Measurements from ENCODE around the gene KCTD7. TPM values are rescaled to one million over a fixed set of nuclear protein-coding genes. Genes with fewer than 3 reads are reported as not detected.

Gene KCTD7
- total and polyA plus RNA-seq, 4 donors: 1.4 to 5.1 (median 2.9) TPM

DNA sequence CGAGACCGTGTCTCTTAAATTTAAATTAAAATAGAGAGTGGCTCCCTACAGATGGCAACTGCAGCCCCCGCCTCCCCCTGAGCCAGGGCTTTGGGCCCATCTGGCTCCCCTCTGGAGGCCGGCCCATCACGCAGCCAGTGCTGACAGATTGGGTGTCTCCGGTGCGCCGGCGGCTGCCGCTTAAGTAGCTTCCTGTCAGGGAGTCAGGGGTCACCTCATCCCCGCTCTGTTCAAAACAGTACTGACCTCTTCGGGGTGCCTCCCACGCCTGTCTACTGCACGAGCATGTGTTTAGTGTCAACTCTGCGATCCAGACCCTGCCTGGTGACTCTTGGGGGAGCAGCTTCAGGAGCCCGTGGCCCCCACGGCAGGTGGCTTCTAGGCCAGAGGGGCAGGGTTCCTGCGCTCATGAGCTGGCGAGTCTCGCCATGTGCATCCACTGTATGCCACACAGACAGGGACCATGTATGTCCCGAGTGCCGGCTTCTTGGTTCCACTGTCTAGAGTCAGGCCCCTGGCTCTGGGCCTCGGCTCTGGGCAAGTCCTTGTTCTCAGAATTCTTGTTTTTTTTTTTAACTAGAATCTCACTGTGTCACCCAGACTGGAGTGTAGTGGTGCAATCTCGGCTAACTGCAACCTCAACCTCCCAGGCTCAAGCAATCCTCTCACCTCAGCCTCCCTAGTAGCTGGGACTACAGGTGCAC, 36.1 kb downstream of the KCTD7 start:
- Histone ChIP-seq H3K9ac (ENCODE audit: low read depth in 1 of 2, low read length in 2 of 2) (no peak overlapping the region), H3K4me3 (ENCODE audit: low read depth in 1 of 3, low read length in 3 of 3) (no peak overlapping the region), H3K36me3 (ENCODE audit: control insufficient read depth in 4 of 4, insufficient read depth in 3 of 4, low read depth in 1 of 4, low read length in 3 of 4) (no peaks in the 10 kb centered on the region), H3K9me3 (ENCODE audit: control insufficient read depth in 4 of 4, low read length in 3 of 4) (no peaks in the 10 kb centered on the region), H3K4me1 (ENCODE audit: control insufficient read depth in 4 of 4, insufficient read depth in 4 of 4, low read length in 3 of 4) (no peaks in the 10 kb centered on the region), H3K27ac (ENCODE audit: low read depth in 1 of 2, low read length in 2 of 2) (no peak overlapping the region), H3K27me3 (ENCODE audit: control insufficient read depth in 4 of 4, insufficient read depth in 4 of 4, low read length in 3 of 4) (no peaks in the 10 kb centered on the region)
- TF ChIP-seq, protein P1, sequence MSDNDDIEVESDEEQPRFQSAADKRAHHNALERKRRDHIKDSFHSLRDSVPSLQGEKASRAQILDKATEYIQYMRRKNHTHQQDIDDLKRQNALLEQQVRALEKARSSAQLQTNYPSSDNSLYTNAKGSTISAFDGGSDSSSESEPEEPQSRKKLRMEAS (IDR thresholded peaks at IDR 0.05): no peak
- TF ChIP-seq, protein P2, sequence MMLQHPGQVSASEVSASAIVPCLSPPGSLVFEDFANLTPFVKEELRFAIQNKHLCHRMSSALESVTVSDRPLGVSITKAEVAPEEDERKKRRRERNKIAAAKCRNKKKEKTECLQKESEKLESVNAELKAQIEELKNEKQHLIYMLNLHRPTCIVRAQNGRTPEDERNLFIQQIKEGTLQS (IDR thresholded peaks at IDR 0.05): no peak
- no peak for TF ChIP-seq YY1 (IDR thresholded peaks at IDR 0.05)
- TF ChIP-seq HNF4A (conservative IDR thresholded peaks at IDR 0.05): no peak
- TF ChIP-seq FOXA1 (IDR thresholded peaks at IDR 0.05): no peak
- no peak for DNase-seq (ENCODE audit: low spot score)
- 89% methylated on average over 24 of the region's 24 CpGs for WGBS

DNA sequence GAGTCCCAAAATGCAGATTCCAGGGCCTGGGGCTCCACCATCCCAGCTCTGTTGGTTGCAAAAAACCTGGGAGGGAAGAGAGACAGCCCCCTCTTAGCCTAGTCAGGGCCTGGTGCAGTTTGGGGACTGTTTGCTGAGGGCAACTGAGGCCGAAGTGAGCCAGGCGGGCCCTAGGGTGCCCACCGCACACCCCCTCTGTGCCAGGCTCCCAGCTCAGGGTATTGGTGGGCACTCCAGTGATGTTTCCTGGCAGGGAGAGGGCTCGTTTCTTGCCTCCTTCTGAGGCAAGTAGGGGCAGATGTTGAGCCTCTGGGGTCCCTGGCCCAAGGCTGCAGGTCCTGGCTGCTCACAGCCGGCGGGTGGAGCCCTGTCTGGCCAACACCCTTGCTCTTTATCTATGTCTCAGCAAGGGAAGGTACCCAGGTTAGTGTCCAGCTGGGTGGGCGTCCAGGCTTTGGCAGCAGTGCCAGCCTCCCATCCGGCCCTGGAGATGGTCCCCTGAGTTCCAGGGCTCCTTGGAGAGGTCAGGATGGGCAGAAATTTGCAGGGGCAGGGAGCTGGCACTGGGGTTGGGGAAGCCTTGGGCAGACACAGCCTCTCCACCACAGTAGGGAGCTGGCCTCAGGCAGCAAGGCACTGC, 37.8 kb downstream of the KCTD7 start:
- Histone ChIP-seq H3K9me3 (ENCODE audit: control insufficient read depth in 4 of 4, low read length in 3 of 4) (no peaks in the 10 kb centered on the region), H3K4me3 (ENCODE audit: low read depth in 1 of 3, low read length in 3 of 3) (no peak overlapping the region), H3K36me3 (ENCODE audit: control insufficient read depth in 4 of 4, insufficient read depth in 3 of 4, low read depth in 1 of 4, low read length in 3 of 4) (no peaks in the 10 kb centered on the region), H3K27ac (ENCODE audit: low read depth in 1 of 2, low read length in 2 of 2) (no peak overlapping the region), H3K27me3 (ENCODE audit: control insufficient read depth in 4 of 4, insufficient read depth in 4 of 4, low read length in 3 of 4) (no peaks in the 10 kb centered on the region), H3K4me1 (ENCODE audit: control insufficient read depth in 4 of 4, insufficient read depth in 4 of 4, low read length in 3 of 4) (no peaks in the 10 kb centered on the region), H3K9ac (ENCODE audit: low read depth in 1 of 2, low read length in 2 of 2) (no peak overlapping the region)
- WGBS: 97% methylated on average over 8 of the region's 8 CpGs
- no peak for DNase-seq (ENCODE audit: low spot score)
- TF ChIP-seq TAF1 (conservative IDR thresholded peaks at IDR 0.05) (no peak), SP1 (IDR thresholded peaks at IDR 0.05) (no peak), HNF4G (IDR thresholded peaks at IDR 0.05) (no peak), FOXA2 (IDR thresholded peaks at IDR 0.05) (no peak), EGR1 (IDR thresholded peaks at IDR 0.05; ENCODE audit: low read depth in 2 of 2) (no peak), FOXA1 (IDR thresholded peaks at IDR 0.05) (no peak), YY1 (IDR thresholded peaks at IDR 0.05) (no peak), GABPA (IDR thresholded peaks at IDR 0.05 in 1 of 2, conservative IDR thresholded peaks at IDR 0.05 in 1 of 2) (no peak)
- TF ChIP-seq, protein P1 (IDR thresholded peaks at IDR 0.05): no peak
- TF ChIP-seq, protein P2 (IDR thresholded peaks at IDR 0.05): no peak

DNA sequence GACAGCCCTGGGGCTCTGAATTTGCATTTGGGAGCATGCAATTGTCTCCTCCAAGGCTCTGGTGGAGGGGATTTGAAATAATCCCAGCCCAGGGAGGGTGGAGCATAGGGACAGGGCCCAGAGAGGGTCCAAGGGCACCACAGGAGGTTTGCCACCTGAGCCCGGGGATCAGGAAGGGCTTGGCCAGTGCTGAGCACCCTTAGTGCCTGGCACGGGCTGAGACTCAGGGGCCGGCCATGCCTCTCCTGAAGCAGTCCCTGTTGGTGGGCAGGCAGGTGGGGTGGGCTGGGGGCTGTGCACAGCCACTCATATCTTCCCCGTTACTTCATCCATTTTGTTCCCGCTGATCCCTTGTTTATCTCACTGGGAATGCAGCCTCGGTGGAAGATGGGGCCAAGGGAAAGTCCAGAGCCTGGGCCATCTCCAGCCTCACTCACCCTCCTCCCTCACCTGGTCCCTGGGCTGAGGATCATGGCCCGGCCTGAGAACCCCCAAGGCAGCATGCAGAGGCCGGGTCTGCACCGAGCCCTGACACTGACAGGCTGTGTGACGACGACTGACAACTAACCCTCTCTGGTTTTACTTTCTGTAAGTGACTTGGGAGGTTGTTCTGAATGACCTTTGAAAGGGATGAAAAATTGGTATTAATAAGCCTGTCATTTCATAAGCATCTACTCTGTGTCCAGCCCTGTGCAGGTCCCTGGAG, 38.5 kb downstream of the KCTD7 start:
- no peak for DNase-seq (ENCODE audit: low spot score)
- TF ChIP-seq YY1 (IDR thresholded peaks at IDR 0.05): no peak
- Histone ChIP-seq H3K9me3 (ENCODE audit: control insufficient read depth in 4 of 4, low read length in 3 of 4) (no peaks in the 10 kb centered on the region), H3K4me1 (ENCODE audit: control insufficient read depth in 4 of 4, insufficient read depth in 4 of 4, low read length in 3 of 4) (no peaks in the 10 kb centered on the region), H3K27me3 (ENCODE audit: control insufficient read depth in 4 of 4, insufficient read depth in 4 of 4, low read length in 3 of 4) (no peaks in the 10 kb centered on the region), H3K4me3 (ENCODE audit: low read depth in 1 of 3, low read length in 3 of 3) (no peak overlapping the region), H3K27ac (ENCODE audit: low read depth in 1 of 2, low read length in 2 of 2) (no peak overlapping the region), H3K36me3 (ENCODE audit: control insufficient read depth in 4 of 4, insufficient read depth in 3 of 4, low read depth in 1 of 4, low read length in 3 of 4) (no peaks in the 10 kb centered on the region), H3K9ac (ENCODE audit: low read depth in 1 of 2, low read length in 2 of 2) (no peak overlapping the region)
- WGBS: 95% methylated on average over 11 of the region's 11 CpGs
